Measurements from ENCODE around the gene GPX2.

Gene GPX2

GRCh38 chr14:64929014-64929359 is 13.6 kb downstream of the GPX2 start:
- Histone ChIP-seq H3K9ac (ENCODE audit: low read length) (no peak overlapping the region), H2AFZ (ENCODE audit: insufficient read depth, low read length, poor library complexity) (no peak overlapping the region), H3K9me3 (ENCODE audit: insufficient read depth, low read depth, low read length) (no peaks in the 10 kb centered on the region), H2BK5ac (ENCODE audit: low read depth, low read length, poor library complexity) (no peak overlapping the region), H3K27me3 (ENCODE audit: insufficient read depth, low read length) (no peaks in the 10 kb centered on the region), H4K12ac (ENCODE audit: low read depth, low read length) (no peak overlapping the region), H3K4me1 (ENCODE audit: control insufficient read depth in 1 of 2, insufficient read depth in 2 of 2, low read length in 2 of 2) (no peaks in the 10 kb centered on the region), H2BK12ac (ENCODE audit: low read length) (no peak overlapping the region), H3K23ac (ENCODE audit: low read length) (no peak overlapping the region), H3K4ac (ENCODE audit: low read depth, low read length) (no peak overlapping the region), H4K8ac (ENCODE audit: low read depth, low read length) (no peak overlapping the region), H3K79me2 (ENCODE audit: control insufficient read depth, insufficient read depth, low read length, poor library complexity) (no peaks in the 10 kb centered on the region), H2BK120ac (ENCODE audit: insufficient read depth, low read length, poor library complexity) (no peak overlapping the region), H3K4me2 (ENCODE audit: low read length) (no peak overlapping the region), H3K27ac (ENCODE audit: low read depth, low read length) (no peak overlapping the region), H2AK5ac (ENCODE audit: low read length) (no peak overlapping the region), H3K36me3 (ENCODE audit: control insufficient read depth in 1 of 2, insufficient read depth in 2 of 2, low read length in 2 of 2) (peaks cover 7 to 13% of the 10 kb centered on the region in 2 experiments), H3K18ac (ENCODE audit: low read length) (no peak overlapping the region), H3K4me3 (ENCODE audit: low read depth, low read length) (no peak overlapping the region), H3K14ac (ENCODE audit: low read length) (no peak overlapping the region), H3K79me1 (ENCODE audit: low read length) (no peaks in the 10 kb centered on the region), H4K91ac (ENCODE audit: low read depth, low read length) (no peak overlapping the region)
- no CpG with 5 or more reads among the region's 3 CpGs for WGBS (ENCODE audit: extremely low coverage, insufficient coverage, insufficient read length)
- DNase-seq = no peak

- Histone ChIP-seq H2BK120ac (ENCODE audit: insufficient read depth, low read length, poor library complexity) (no peak overlapping the region), H2BK5ac (ENCODE audit: low read depth, low read length, poor library complexity) (no peak overlapping the region), H4K8ac (ENCODE audit: low read depth, low read length) (no peak overlapping the region), H3K79me1 (ENCODE audit: low read length) (no peaks in the 10 kb centered on the region), H3K9ac (ENCODE audit: low read length) (no peak overlapping the region), H4K12ac (ENCODE audit: low read depth, low read length) (no peak overlapping the region), H3K27me3 (ENCODE audit: insufficient read depth, low read length) (no peaks in the 10 kb centered on the region), H3K4me1 (ENCODE audit: control insufficient read depth in 1 of 2, insufficient read depth in 2 of 2, low read length in 2 of 2) (no peaks in the 10 kb centered on the region), H3K4me3 (ENCODE audit: low read depth, low read length) (no peak overlapping the region), H3K36me3 (ENCODE audit: control insufficient read depth in 1 of 2, insufficient read depth in 2 of 2, low read length in 2 of 2) (peaks cover 6 to 11% of the 10 kb centered on the region in 2 experiments), H3K23ac (ENCODE audit: low read length) (no peak overlapping the region), H3K27ac (ENCODE audit: low read depth, low read length) (no peak overlapping the region), H4K91ac (ENCODE audit: low read depth, low read length) (no peak overlapping the region), H3K79me2 (ENCODE audit: control insufficient read depth, insufficient read depth, low read length, poor library complexity) (no peaks in the 10 kb centered on the region), H3K18ac (ENCODE audit: low read length) (no peak overlapping the region), H3K4ac (ENCODE audit: low read depth, low read length) (no peak overlapping the region), H2BK12ac (ENCODE audit: low read length) (no peak overlapping the region), H3K14ac (ENCODE audit: low read length) (no peak overlapping the region), H3K9me3 (ENCODE audit: insufficient read depth, low read depth, low read length) (no peaks in the 10 kb centered on the region), H3K4me2 (ENCODE audit: low read length) (no peak overlapping the region), H2AFZ (ENCODE audit: insufficient read depth, low read length, poor library complexity) (no peak overlapping the region), H2AK5ac (ENCODE audit: low read length) (no peak overlapping the region)
- no peak for DNase-seq
- no CpG with 5 or more reads among the region's 7 CpGs for WGBS (ENCODE audit: extremely low coverage, insufficient coverage, insufficient read length)
These were observed 14.1 kb downstream of the GPX2 start for GRCh38 chr14:64928239-64929013.

- H3K79me2 ChIP-seq (ENCODE audit: control insufficient read depth, insufficient read depth, low read length, poor library complexity) = no peaks in the 10 kb centered on the region
These were observed 15.5 kb downstream of the GPX2 start for GRCh38 chr14:64927031-64927430.

GRCh38 chr14:64926398-64926995 is 16.0 kb downstream of the GPX2 start:
- Histone ChIP-seq H3K9ac (ENCODE audit: low read length) (no peak overlapping the region), H3K4me1 (ENCODE audit: control insufficient read depth in 1 of 2, insufficient read depth in 2 of 2, low read length in 2 of 2) (no peaks in the 10 kb centered on the region), H2BK12ac (ENCODE audit: low read length) (no peak overlapping the region), H3K79me2 (ENCODE audit: control insufficient read depth, insufficient read depth, low read length, poor library complexity) (no peaks in the 10 kb centered on the region), H3K27ac (ENCODE audit: low read depth, low read length) (no peak overlapping the region), H3K18ac (ENCODE audit: low read length) (no peak overlapping the region), H3K4ac (ENCODE audit: low read depth, low read length) (no peak overlapping the region), H3K79me1 (ENCODE audit: low read length) (no peaks in the 10 kb centered on the region), H3K4me3 (ENCODE audit: low read depth, low read length) (no peak overlapping the region), H3K14ac (ENCODE audit: low read length) (no peak overlapping the region), H2AFZ (ENCODE audit: insufficient read depth, low read length, poor library complexity) (no peak overlapping the region), H4K12ac (ENCODE audit: low read depth, low read length) (no peak overlapping the region), H2BK120ac (ENCODE audit: insufficient read depth, low read length, poor library complexity) (no peak overlapping the region), H2AK5ac (ENCODE audit: low read length) (no peak overlapping the region), H3K4me2 (ENCODE audit: low read length) (no peak overlapping the region), H3K9me3 (ENCODE audit: insufficient read depth, low read depth, low read length) (no peaks in the 10 kb centered on the region), H4K8ac (ENCODE audit: low read depth, low read length) (no peak overlapping the region), H2BK5ac (ENCODE audit: low read depth, low read length, poor library complexity) (no peak overlapping the region), H3K23ac (ENCODE audit: low read length) (no peak overlapping the region), H3K27me3 (ENCODE audit: insufficient read depth, low read length) (no peaks in the 10 kb centered on the region), H4K91ac (ENCODE audit: low read depth, low read length) (no peak overlapping the region), H3K36me3 (ENCODE audit: control insufficient read depth in 1 of 2, insufficient read depth in 2 of 2, low read length in 2 of 2) (peaks cover 6 to 9% of the 10 kb centered on the region in 2 experiments)
- no peak for DNase-seq
- WGBS (ENCODE audit: extremely low coverage, insufficient coverage, insufficient read length) = no CpG with 5 or more reads among the region's 4 CpGs

More at GRCh38 chr14:64927031-64927430, 15.5 kb downstream of the GPX2 start:
- Histone ChIP-seq H3K9me3 (ENCODE audit: insufficient read depth, low read depth, low read length) (no peaks in the 10 kb centered on the region), H2BK12ac (ENCODE audit: low read length) (no peak overlapping the region), H2BK5ac (ENCODE audit: low read depth, low read length, poor library complexity) (no peak overlapping the region), H3K36me3 (ENCODE audit: control insufficient read depth in 1 of 2, insufficient read depth in 2 of 2, low read length in 2 of 2) (peaks cover 6 to 9% of the 10 kb centered on the region in 2 experiments), H4K8ac (ENCODE audit: low read depth, low read length) (no peak overlapping the region), H3K23ac (ENCODE audit: low read length) (no peak overlapping the region), H4K91ac (ENCODE audit: low read depth, low read length) (no peak overlapping the region), H3K18ac (ENCODE audit: low read length) (no peak overlapping the region), H2AFZ (ENCODE audit: insufficient read depth, low read length, poor library complexity) (no peak overlapping the region), H3K9ac (ENCODE audit: low read length) (no peak overlapping the region), H3K27me3 (ENCODE audit: insufficient read depth, low read length) (no peaks in the 10 kb centered on the region), H3K27ac (ENCODE audit: low read depth, low read length) (no peak overlapping the region), H3K4me2 (ENCODE audit: low read length) (no peak overlapping the region), H3K79me1 (ENCODE audit: low read length) (no peaks in the 10 kb centered on the region), H3K14ac (ENCODE audit: low read length) (no peak overlapping the region), H3K4me1 (ENCODE audit: control insufficient read depth in 1 of 2, insufficient read depth in 2 of 2, low read length in 2 of 2) (no peaks in the 10 kb centered on the region), H2BK120ac (ENCODE audit: insufficient read depth, low read length, poor library complexity) (no peak overlapping the region), H2AK5ac (ENCODE audit: low read length) (no peak overlapping the region), H4K12ac (ENCODE audit: low read depth, low read length) (no peak overlapping the region), H3K4ac (ENCODE audit: low read depth, low read length) (no peak overlapping the region), H3K4me3 (ENCODE audit: low read depth, low read length) (no peak overlapping the region)
- no CpG with 5 or more reads among the region's 3 CpGs for WGBS (ENCODE audit: extremely low coverage, insufficient coverage, insufficient read length)
- DNase-seq = no peak
